Globus pallidus (tissue), 1 donor: ENCODE data around the gene CAV2.

Experiments
- DNase-seq: peaks from one replicate; pipeline ENCODE4 v3.0.0-alpha.2; 2015; ENCODE audit warnings: low spot score

Gene CAV2

GRCh38 chr7:116546916-116547315 lies 47.4 kb downstream of the CAV2 start:
- no peak for DNase-seq

GRCh38 chr7:116547347-116547746 lies 47.8 kb downstream of the CAV2 start:
- no peak for DNase-seq

GRCh38 chr7:116548506-116548905 lies 49.0 kb downstream of the CAV2 start:
- DNase-seq = no peak

- no peak for DNase-seq
Measured at GRCh38 chr7:116549370-116549769, 49.8 kb downstream of the CAV2 start.

GRCh38 chr7:116551692-116552091 lies 52.2 kb downstream of the CAV2 start:
- no peak for DNase-seq

GRCh38 chr7:116552602-116553001 lies 53.1 kb downstream of the CAV2 start:
- DNase-seq = no peak

- no peak for DNase-seq
Measured at GRCh38 chr7:116553168-116553964, 53.8 kb downstream of the CAV2 start.

GRCh38 chr7:116554436-116554835 lies 54.9 kb downstream of the CAV2 start:
- no peak for DNase-seq

- DNase-seq = no peak
Measured at GRCh38 chr7:116554911-116555310, 55.4 kb downstream of the CAV2 start.

GRCh38 chr7:116557066-116557585 lies 57.6 kb downstream of the CAV2 start:
- no peak for DNase-seq

GRCh38 chr7:116557901-116558300 lies 58.4 kb downstream of the CAV2 start:
- no peak for DNase-seq
